Measurements from ENCODE around the gene MID1. TPM values are rescaled to one million over a fixed set of nuclear protein-coding genes. Genes with fewer than 3 reads are reported as not detected.

The MID1 gene, protein sequence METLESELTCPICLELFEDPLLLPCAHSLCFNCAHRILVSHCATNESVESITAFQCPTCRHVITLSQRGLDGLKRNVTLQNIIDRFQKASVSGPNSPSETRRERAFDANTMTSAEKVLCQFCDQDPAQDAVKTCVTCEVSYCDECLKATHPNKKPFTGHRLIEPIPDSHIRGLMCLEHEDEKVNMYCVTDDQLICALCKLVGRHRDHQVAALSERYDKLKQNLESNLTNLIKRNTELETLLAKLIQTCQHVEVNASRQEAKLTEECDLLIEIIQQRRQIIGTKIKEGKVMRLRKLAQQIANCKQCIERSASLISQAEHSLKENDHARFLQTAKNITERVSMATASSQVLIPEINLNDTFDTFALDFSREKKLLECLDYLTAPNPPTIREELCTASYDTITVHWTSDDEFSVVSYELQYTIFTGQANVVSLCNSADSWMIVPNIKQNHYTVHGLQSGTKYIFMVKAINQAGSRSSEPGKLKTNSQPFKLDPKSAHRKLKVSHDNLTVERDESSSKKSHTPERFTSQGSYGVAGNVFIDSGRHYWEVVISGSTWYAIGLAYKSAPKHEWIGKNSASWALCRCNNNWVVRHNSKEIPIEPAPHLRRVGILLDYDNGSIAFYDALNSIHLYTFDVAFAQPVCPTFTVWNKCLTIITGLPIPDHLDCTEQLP
- 0.18 TPM for polyA plus RNA-seq (2012; ENCODE audit: low read depth, missing spikeins)

DNA sequence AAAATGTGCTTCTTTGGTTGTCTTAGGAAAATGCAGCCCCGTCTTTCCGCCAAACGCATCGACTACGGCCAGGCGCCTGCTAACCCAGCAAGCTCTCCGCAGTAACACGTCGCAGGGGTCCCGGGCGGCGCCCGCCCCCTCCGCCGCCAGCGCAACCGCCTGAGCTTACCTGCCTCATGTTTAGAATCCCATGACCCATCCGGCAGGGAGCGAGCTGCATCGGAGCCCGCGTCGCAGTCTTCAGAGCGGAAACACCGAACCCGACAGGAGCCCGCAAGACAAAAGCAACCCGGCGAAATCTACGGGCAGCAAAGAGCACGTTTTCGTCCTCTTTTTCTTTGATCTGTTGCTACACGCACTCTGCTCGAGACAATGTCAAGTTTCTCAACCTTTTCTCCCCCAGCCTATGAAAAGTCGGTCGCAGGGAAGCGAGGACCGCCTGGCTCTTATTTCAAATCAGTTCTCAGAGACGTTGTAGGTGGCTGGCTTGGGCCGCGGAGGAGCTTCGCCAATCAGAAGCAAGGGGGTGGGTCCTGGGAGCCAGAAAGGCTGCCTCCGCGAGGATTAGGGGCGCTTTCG is at the start of gene MID1:
MID1 (minus strand) TSS at position 465 of the 579 bp plus-strand sequence. CDS start 53,038 bp downstream, outside the sequence.
- FAIRE-seq (no peak), DNase-seq (ENCODE audit: insufficient read length, low spot score) (no peak)
- TF ChIP-seq POLR2AphosphoS5 (IDR thresholded peaks at IDR 0.05; ENCODE audit: low read depth, low read length) (no peak), POLR2A (IDR thresholded peaks at IDR 0.05; ENCODE audit: low read depth, low read length) (no peak), SPI1 (IDR thresholded peaks at IDR 0.05; ENCODE audit: low read depth, low read length) (no peak), TAF1 (IDR thresholded peaks at IDR 0.05; ENCODE audit: low read depth, low read length) (no peak), POU2F2 (IDR thresholded peaks at IDR 0.05; ENCODE audit: low read depth, low read length) (no peak), PAX5 (IDR thresholded peaks at IDR 0.05; ENCODE audit: insufficient read depth, low read length, severe bottlenecking) (no peak)

DNA sequence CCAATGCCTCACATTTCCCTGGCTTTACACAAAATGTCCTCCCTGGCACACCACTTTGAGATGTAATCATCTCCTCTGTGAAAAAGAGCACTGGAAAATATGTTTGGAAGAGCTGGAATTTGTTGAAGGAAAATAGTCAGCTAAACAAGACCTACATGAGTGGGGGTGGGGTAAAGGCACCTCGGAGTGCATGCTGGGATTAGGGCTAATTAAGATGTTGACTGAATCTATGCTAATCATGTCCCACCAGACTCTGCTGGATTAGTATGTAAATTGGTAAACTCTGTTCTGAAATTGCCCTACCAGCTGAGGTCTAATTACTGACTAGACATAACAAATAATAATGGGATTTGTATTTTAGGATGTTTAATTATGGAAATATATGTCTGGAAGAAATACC is 46.8 kb upstream of the MID1 start:
- TF ChIP-seq POLR2A (IDR thresholded peaks at IDR 0.05; ENCODE audit: low read depth, low read length) = no peak
- no peak for TF ChIP-seq POU2F2 (IDR thresholded peaks at IDR 0.05; ENCODE audit: low read depth, low read length)
- no peak for TF ChIP-seq PAX5 (IDR thresholded peaks at IDR 0.05; ENCODE audit: insufficient read depth, low read length, severe bottlenecking)
- no peak for TF ChIP-seq POLR2AphosphoS5 (IDR thresholded peaks at IDR 0.05; ENCODE audit: low read depth, low read length)
- TF ChIP-seq TAF1 (IDR thresholded peaks at IDR 0.05; ENCODE audit: low read depth, low read length) = no peak
- TF ChIP-seq SPI1 (IDR thresholded peaks at IDR 0.05; ENCODE audit: low read depth, low read length) = no peak

DNA sequence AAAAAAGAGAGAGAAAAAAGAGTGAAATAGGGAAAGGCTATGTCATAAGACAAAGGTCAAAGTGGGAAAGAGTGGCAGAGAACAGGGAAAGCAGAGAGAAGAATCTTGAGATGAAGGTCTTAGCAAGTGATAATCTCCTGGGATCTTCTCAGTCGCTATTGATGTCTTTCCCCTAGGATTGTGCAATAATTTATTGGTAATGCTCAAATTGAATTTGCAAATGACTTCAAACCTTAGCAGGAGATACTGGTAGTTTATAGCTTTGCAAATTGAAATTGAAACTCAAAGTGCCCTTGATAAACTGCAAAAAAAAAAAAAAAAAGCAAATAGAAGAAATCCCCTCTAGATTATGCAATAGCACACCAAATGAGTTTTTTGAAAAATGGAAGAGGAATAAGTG is 45.7 kb upstream of the MID1 start:
- TF ChIP-seq SPI1 (IDR thresholded peaks at IDR 0.05; ENCODE audit: low read depth, low read length) (no peak), TAF1 (IDR thresholded peaks at IDR 0.05; ENCODE audit: low read depth, low read length) (no peak), POLR2AphosphoS5 (IDR thresholded peaks at IDR 0.05; ENCODE audit: low read depth, low read length) (no peak), POU2F2 (IDR thresholded peaks at IDR 0.05; ENCODE audit: low read depth, low read length) (no peak), POLR2A (IDR thresholded peaks at IDR 0.05; ENCODE audit: low read depth, low read length) (no peak), PAX5 (IDR thresholded peaks at IDR 0.05; ENCODE audit: insufficient read depth, low read length, severe bottlenecking) (no peak)
- no peak for FAIRE-seq

More for the DNA sequence above, 46.8 kb upstream of the MID1 start:
- FAIRE-seq (no peak), DNase-seq (ENCODE audit: insufficient read length, low spot score) (no peak)

DNA sequence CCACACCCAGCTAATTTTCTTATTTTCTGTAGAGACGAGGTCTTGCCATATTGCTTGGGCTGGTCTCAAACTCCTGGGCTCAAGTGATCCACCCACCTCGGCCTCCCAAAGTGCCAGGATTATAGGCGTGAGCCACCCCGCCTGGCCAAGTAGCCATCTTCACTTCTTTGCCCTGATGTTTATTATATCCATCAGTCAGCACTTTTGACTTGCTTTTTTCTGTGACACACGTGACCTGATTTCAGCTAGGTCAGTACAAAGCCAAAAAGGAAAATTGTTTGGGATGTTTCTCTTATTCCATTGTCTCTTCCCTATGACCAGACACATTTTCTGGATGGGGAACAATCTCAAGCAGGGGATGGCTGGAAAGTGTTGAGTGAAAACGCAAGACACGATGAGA is 45.3 kb upstream of the MID1 start:
- TF ChIP-seq TAF1 (IDR thresholded peaks at IDR 0.05; ENCODE audit: low read depth, low read length) (no peak), PAX5 (IDR thresholded peaks at IDR 0.05; ENCODE audit: insufficient read depth, low read length, severe bottlenecking) (no peak), SPI1 (IDR thresholded peaks at IDR 0.05; ENCODE audit: low read depth, low read length) (no peak), POLR2AphosphoS5 (IDR thresholded peaks at IDR 0.05; ENCODE audit: low read depth, low read length) (no peak), POLR2A (IDR thresholded peaks at IDR 0.05; ENCODE audit: low read depth, low read length) (no peak), POU2F2 (IDR thresholded peaks at IDR 0.05; ENCODE audit: low read depth, low read length) (no peak)
- no peak for FAIRE-seq
- no peak for DNase-seq (ENCODE audit: insufficient read length, low spot score)

More for the DNA sequence above, 45.7 kb upstream of the MID1 start:
- DNase-seq (ENCODE audit: insufficient read length, low spot score) = no peak

DNA sequence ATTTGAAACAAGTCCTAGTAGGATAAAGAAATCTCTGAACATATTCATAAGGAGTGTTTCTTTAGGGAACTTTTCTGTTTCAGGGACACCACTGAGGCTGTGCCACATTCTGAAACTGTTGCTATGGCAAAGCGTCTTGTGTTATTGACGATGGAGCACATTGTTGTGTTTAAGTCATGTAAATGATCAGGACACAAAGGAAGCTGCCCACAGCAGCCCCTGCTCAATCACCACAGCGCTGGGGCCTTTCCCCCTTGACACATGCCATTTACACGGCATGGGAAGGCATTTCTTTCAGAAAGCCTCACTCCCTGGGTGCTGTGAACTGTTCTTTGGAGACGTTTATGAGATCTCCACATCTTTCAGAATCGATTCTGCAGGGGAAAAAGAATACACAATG is 39.8 kb upstream of the MID1 start:
- TF ChIP-seq POLR2A (IDR thresholded peaks at IDR 0.05; ENCODE audit: low read depth, low read length) (no peak), POLR2AphosphoS5 (IDR thresholded peaks at IDR 0.05; ENCODE audit: low read depth, low read length) (no peak), SPI1 (IDR thresholded peaks at IDR 0.05; ENCODE audit: low read depth, low read length) (no peak), POU2F2 (IDR thresholded peaks at IDR 0.05; ENCODE audit: low read depth, low read length) (no peak), TAF1 (IDR thresholded peaks at IDR 0.05; ENCODE audit: low read depth, low read length) (no peak), PAX5 (IDR thresholded peaks at IDR 0.05; ENCODE audit: insufficient read depth, low read length, severe bottlenecking) (no peak)
- no peak for FAIRE-seq
- DNase-seq (ENCODE audit: insufficient read length, low spot score) = no peak

DNA sequence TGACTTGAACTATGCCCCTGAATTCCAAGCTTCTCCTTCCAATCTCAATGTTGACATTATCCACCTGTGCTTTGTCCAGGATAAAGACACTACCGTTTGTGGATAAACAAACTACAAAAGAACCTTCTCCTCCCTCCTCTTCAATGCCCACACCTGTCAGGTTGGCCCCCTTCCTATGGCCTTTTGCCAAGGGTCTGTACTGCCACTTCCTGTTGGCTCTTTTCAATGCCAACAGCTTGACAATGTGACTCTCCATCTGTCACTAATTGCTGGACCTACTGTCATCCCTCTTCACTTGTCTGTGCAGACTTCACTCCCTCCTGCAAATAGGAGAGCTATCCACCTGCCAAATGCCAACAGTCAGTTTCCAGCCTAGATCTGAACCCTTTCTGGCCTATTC is 35.8 kb upstream of the MID1 start:
- DNase-seq (ENCODE audit: insufficient read length, low spot score) = no peak
- no peak for FAIRE-seq
- TF ChIP-seq TAF1 (IDR thresholded peaks at IDR 0.05; ENCODE audit: low read depth, low read length) (no peak), PAX5 (IDR thresholded peaks at IDR 0.05; ENCODE audit: insufficient read depth, low read length, severe bottlenecking) (no peak), SPI1 (IDR thresholded peaks at IDR 0.05; ENCODE audit: low read depth, low read length) (no peak), POLR2A (IDR thresholded peaks at IDR 0.05; ENCODE audit: low read depth, low read length) (no peak), POU2F2 (IDR thresholded peaks at IDR 0.05; ENCODE audit: low read depth, low read length) (no peak), POLR2AphosphoS5 (IDR thresholded peaks at IDR 0.05; ENCODE audit: low read depth, low read length) (no peak)

DNA sequence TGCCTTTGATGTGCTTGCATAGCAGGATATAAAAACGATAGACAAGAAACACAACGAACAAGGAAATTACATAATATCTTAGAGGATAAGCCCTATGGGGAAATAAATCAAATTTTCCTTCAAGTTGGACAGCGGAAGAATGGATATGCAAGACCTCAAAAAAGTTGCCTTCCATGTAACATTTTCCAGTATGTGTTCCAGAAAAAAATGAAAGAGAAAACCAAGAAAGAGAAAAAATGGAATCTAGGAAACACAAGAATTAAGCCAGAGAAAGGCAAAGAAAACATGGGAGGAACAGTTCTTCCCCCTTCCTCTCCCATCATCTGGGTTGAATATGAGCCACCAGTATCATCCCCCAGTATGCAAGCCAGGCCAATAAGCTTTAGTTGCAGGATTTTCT is 34.6 kb upstream of the MID1 start:
- TF ChIP-seq POLR2AphosphoS5 (IDR thresholded peaks at IDR 0.05; ENCODE audit: low read depth, low read length) = no peak
- TF ChIP-seq TAF1 (IDR thresholded peaks at IDR 0.05; ENCODE audit: low read depth, low read length) = no peak
- TF ChIP-seq SPI1 (IDR thresholded peaks at IDR 0.05; ENCODE audit: low read depth, low read length) = no peak
- no peak for TF ChIP-seq POU2F2 (IDR thresholded peaks at IDR 0.05; ENCODE audit: low read depth, low read length)
- TF ChIP-seq POLR2A (IDR thresholded peaks at IDR 0.05; ENCODE audit: low read depth, low read length) = no peak
- TF ChIP-seq PAX5 (IDR thresholded peaks at IDR 0.05; ENCODE audit: insufficient read depth, low read length, severe bottlenecking) = no peak
- FAIRE-seq = no peak
- DNase-seq (ENCODE audit: insufficient read length, low spot score) = no peak

DNA sequence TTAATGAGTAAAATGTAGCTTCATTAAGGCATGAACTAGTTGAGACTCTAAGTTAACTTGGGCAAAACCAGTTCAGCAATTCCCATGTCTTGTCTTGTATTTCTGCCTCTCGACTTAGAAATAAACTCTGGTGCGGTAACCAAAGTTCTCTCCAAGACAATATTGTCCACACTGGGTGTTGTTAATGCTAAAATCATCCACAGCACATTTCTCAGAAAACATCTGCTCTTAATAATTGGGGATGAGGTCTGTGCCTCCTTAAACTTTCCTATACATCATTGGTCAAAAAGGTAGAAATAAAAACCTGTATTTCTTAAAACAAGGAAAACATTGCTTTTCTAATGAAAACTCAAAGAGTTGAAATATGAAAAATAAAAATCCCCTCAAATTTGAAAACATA is 32.9 kb upstream of the MID1 start:
- TF ChIP-seq PAX5 (IDR thresholded peaks at IDR 0.05; ENCODE audit: insufficient read depth, low read length, severe bottlenecking) = no peak
- TF ChIP-seq SPI1 (IDR thresholded peaks at IDR 0.05; ENCODE audit: low read depth, low read length) = no peak
- TF ChIP-seq POLR2A (IDR thresholded peaks at IDR 0.05; ENCODE audit: low read depth, low read length) = no peak
- no peak for TF ChIP-seq POU2F2 (IDR thresholded peaks at IDR 0.05; ENCODE audit: low read depth, low read length)
- TF ChIP-seq POLR2AphosphoS5 (IDR thresholded peaks at IDR 0.05; ENCODE audit: low read depth, low read length) = no peak
- no peak for TF ChIP-seq TAF1 (IDR thresholded peaks at IDR 0.05; ENCODE audit: low read depth, low read length)
- FAIRE-seq = no peak
- no peak for DNase-seq (ENCODE audit: insufficient read length, low spot score)

DNA sequence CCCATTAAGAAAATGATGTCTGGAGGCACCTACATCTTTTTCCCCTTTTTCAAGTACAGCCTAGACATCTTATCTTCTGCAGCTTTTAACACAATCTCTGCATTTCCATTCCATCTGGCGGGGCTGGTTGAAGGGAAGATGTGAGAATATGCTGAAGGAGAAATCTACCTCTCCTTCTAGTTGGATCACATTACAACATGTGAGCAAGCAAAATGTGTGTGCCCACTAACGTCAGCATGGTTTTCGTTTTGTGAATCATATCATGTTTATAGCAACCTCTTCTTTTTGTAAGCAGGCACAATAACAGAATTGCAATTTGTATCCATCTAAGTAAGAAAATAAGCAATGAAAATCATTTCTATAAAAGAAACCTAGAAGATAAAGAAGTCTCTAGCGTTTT is 28.9 kb upstream of the MID1 start:
- DNase-seq (ENCODE audit: insufficient read length, low spot score) (no peak), FAIRE-seq (no peak)
- TF ChIP-seq POLR2AphosphoS5 (IDR thresholded peaks at IDR 0.05; ENCODE audit: low read depth, low read length) (no peak), POU2F2 (IDR thresholded peaks at IDR 0.05; ENCODE audit: low read depth, low read length) (no peak), PAX5 (IDR thresholded peaks at IDR 0.05; ENCODE audit: insufficient read depth, low read length, severe bottlenecking) (no peak), TAF1 (IDR thresholded peaks at IDR 0.05; ENCODE audit: low read depth, low read length) (no peak), POLR2A (IDR thresholded peaks at IDR 0.05; ENCODE audit: low read depth, low read length) (no peak), SPI1 (IDR thresholded peaks at IDR 0.05; ENCODE audit: low read depth, low read length) (no peak)
